Measurements from ENCODE around the gene PNPO. TPM values are rescaled to one million over a fixed set of nuclear protein-coding genes. Genes with fewer than 3 reads are reported as not detected.

Gene PNPO
- total and polyA plus RNA-seq, 2 of the 13 experiments (the other 11 are each of a cell fraction or from before 2014, with no cell fraction given) = 47.9 to 63.3 TPM

DNA sequence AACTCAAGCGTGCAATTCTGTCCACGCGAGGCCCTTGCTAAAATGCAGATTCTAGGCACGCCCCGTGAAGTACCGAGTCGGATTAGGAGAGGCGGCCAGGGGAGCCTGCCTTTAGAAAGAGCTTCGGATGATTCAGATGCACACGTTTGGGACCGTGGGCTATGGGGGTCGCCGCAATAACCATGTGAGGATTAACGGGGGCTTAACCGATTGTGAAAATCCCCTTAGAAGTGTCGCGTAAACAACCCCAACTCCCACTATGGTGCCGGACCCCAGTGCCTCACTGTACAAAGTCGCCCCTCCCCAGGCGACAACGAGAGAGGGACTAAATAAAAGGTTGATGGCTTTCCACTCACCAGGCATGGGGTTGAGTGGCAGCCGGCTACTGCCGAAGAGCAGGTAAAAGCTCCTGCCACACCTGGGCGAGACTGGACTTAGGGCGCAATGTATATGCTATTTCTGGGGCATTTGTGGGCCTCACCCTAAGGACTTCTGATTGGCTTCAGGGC, 46.0 kb upstream of the PNPO start (continued):
- TF ChIP-seq JUND (CRISPR knock-in tag; IDR thresholded peaks at IDR 0.05) (no peak), MIER2 (CRISPR knock-in tag; IDR thresholded peaks at IDR 0.05) (peak; percentile 41; the same call in 1 of the 2 replicates), GATA4 (IDR thresholded peaks at IDR 0.05; ENCODE audit: borderline replicate concordance, low read depth) (peak; percentile 72; the same call in 1 of the 2 replicates), TSC22D2 (CRISPR knock-in tag; IDR thresholded peaks at IDR 0.05; ENCODE audit: borderline replicate concordance) (peak; percentile 82; the same call in 1 of the 2 replicates), HDAC6 (IDR thresholded peaks at IDR 0.05; ENCODE audit: low read depth, low read length) (no peak), ZSCAN12 (CRISPR knock-in tag; IDR thresholded peaks at IDR 0.05) (peak; percentile 57; the same call in 1 of the 2 replicates), SPEN (CRISPR knock-in tag; IDR thresholded peaks at IDR 0.05; ENCODE audit: low read depth) (no peak; the same call in 1 of the 2 replicates), AHDC1 (CRISPR knock-in tag; IDR thresholded peaks at IDR 0.05; ENCODE audit: borderline replicate concordance) (0 out of 2 replicates have a peak, but pooled peaks have one; percentile 23), ZNF343 (CRISPR knock-in tag; IDR thresholded peaks at IDR 0.05) (no peak), ISL2 (CRISPR knock-in tag; IDR thresholded peaks at IDR 0.05) (peak; percentile 44; the same call in 1 of the 2 replicates), ZC3H13 (CRISPR knock-in tag; IDR thresholded peaks at IDR 0.05) (no peak), ZNF746 (CRISPR knock-in tag; IDR thresholded peaks at IDR 0.05) (0 out of 2 replicates have a peak, but pooled peaks have one; percentile 49), U2AF2 (IDR thresholded peaks at IDR 0.05; ENCODE audit: low read depth, low read length) (0 out of 2 replicates have a peak, but pooled peaks have one; percentile 8), REL (CRISPR knock-in tag; conservative IDR thresholded peaks at IDR 0.05) (no peak)
- TF ChIP-seq, protein P1, sequence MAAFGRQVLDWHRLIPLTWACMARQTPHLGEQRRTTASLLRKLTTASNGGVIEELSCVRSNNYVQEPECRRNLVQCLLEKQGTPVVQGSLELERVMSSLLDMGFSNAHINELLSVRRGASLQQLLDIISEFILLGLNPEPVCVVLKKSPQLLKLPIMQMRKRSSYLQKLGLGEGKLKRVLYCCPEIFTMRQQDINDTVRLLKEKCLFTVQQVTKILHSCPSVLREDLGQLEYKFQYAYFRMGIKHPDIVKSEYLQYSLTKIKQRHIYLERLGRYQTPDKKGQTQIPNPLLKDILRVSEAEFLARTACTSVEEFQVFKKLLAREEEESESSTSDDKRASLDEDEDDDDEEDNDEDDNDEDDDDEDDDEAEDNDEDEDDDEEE (CRISPR knock-in tag; IDR thresholded peaks at IDR 0.05) = no peak
- TF ChIP-seq, protein P2, sequence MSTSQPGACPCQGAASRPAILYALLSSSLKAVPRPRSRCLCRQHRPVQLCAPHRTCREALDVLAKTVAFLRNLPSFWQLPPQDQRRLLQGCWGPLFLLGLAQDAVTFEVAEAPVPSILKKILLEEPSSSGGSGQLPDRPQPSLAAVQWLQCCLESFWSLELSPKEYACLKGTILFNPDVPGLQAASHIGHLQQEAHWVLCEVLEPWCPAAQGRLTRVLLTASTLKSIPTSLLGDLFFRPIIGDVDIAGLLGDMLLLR (CRISPR knock-in tag; IDR thresholded peaks at IDR 0.05) = no peak
- TF ChIP-seq, protein P3, sequence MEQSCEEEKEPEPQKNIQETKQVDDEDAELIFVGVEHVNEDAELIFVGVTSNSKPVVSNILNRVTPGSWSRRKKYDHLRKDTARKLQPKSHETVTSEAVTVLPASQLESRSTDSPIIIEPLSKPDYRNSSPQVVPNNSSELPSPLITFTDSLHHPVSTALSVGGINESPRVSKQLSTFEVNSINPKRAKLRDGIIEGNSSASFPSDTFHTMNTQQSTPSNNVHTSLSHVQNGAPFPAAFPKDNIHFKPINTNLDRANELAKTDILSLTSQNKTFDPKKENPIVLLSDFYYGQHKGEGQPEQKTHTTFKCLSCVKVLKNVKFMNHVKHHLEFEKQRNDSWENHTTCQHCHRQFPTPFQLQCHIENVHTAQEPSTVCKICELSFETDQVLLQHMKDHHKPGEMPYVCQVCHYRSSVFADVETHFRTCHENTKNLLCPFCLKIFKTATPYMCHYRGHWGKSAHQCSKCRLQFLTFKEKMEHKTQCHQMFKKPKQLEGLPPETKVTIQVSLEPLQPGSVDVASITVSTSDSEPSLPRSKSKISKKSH (CRISPR knock-in tag; IDR thresholded peaks at IDR 0.05; ENCODE audit: borderline replicate concordance) = peak; percentile 79; the same call in 1 of the 2 replicates
